ENCODE data around the gene FHIT. TPM values are rescaled to one million over a fixed set of nuclear protein-coding genes. Genes with fewer than 3 reads are reported as not detected.

Gene FHIT
- total RNA-seq, 2 experiments from 2014 or later = 86.0 to 90.6 TPM

GRCh38 chr3:60584250-60584649, 667.0 kb downstream of the FHIT start:
- ChIA-PET CTCF (no interaction called here), POLR2A (no interaction called here)
- Histone ChIP-seq H3K4me3 (ENCODE audit: low read length) (no peak overlapping the region), H3K9me3 (ENCODE audit: control insufficient read depth in 1 of 2, insufficient read depth in 1 of 2, low read length in 2 of 2) (no peaks in the 10 kb centered on the region), H3K27me3 (ENCODE audit: control insufficient read depth in 1 of 2, insufficient read depth in 2 of 2, low read length in 2 of 2) (no peaks in the 10 kb centered on the region), H3K4me1 (ENCODE audit: insufficient read depth, low read length) (no peaks in the 10 kb centered on the region), H3K36me3 (ENCODE audit: insufficient read depth, low read length) (no peaks in the 10 kb centered on the region), H3K27ac (ENCODE audit: low read depth in 1 of 2, low read length in 2 of 2) (no peak overlapping the region)
- no peak for TF ChIP-seq CTCF (IDR thresholded peaks at IDR 0.05)
- Mint-ChIP-seq H3K27me3 (no peaks in the 10 kb centered on the region), H3K36me3 (ENCODE audit: low read depth) (no peaks in the 10 kb centered on the region), H3K9me3 (no peaks in the 10 kb centered on the region), H3K4me1 (ENCODE audit: low read depth) (no peaks in the 10 kb centered on the region), H3K27ac (no peak overlapping the region), H3K4me3 (no peak overlapping the region)
- DNase-seq (no peak), ATAC-seq (ENCODE audit: poor library complexity) (no peak)
- intact Hi-C loops (cut with DNase I, micrococcal nuclease) = no loop called here

- no peaks in the 10 kb centered on the region for H3K27me3 ChIP-seq (ENCODE audit: control insufficient read depth in 1 of 2, insufficient read depth in 2 of 2, low read length in 2 of 2)
- Mint-ChIP-seq H3K27ac (no peak overlapping the region), H3K27me3 (no peaks in the 10 kb centered on the region), H3K4me3 (no peak overlapping the region), H3K9me3 (no peaks in the 10 kb centered on the region), H3K36me3 (ENCODE audit: low read depth) (no peaks in the 10 kb centered on the region), H3K4me1 (ENCODE audit: low read depth) (no peaks in the 10 kb centered on the region)
- ChIA-PET POLR2A (no interaction called here), CTCF (no interaction called here)
- no peaks in the 10 kb centered on the region for H3K4me1 ChIP-seq (ENCODE audit: insufficient read depth, low read length)
- no peaks in the 10 kb centered on the region for H3K36me3 ChIP-seq (ENCODE audit: insufficient read depth, low read length)
- H3K9me3 ChIP-seq (ENCODE audit: control insufficient read depth in 1 of 2, insufficient read depth in 1 of 2, low read length in 2 of 2) = no peaks in the 10 kb centered on the region
- no peak for TF ChIP-seq CTCF (IDR thresholded peaks at IDR 0.05)
- ATAC-seq (ENCODE audit: poor library complexity) (no peak), DNase-seq (no peak)
- intact Hi-C loops (cut with DNase I, micrococcal nuclease) = no loop called here
- no peak overlapping the region for H3K4me3 ChIP-seq (ENCODE audit: low read length)
- H3K27ac ChIP-seq (ENCODE audit: low read depth in 1 of 2, low read length in 2 of 2) = no peak overlapping the region
These were observed 669.0 kb downstream of the FHIT start for GRCh38 chr3:60582288-60582687.

- no peaks in the 10 kb centered on the region for H3K27me3 Mint-ChIP-seq
- Histone ChIP-seq H3K27ac (ENCODE audit: low read depth in 1 of 2, low read length in 2 of 2) (no peak overlapping the region), H3K9me3 (ENCODE audit: control insufficient read depth in 1 of 2, insufficient read depth in 1 of 2, low read length in 2 of 2) (no peaks in the 10 kb centered on the region), H3K4me3 (ENCODE audit: low read length) (no peak overlapping the region), H3K27me3 (ENCODE audit: control insufficient read depth in 1 of 2, insufficient read depth in 2 of 2, low read length in 2 of 2) (no peaks in the 10 kb centered on the region), H3K4me1 (ENCODE audit: insufficient read depth, low read length) (no peaks in the 10 kb centered on the region), H3K36me3 (ENCODE audit: insufficient read depth, low read length) (no peaks in the 10 kb centered on the region)
- no peak for DNase-seq
- no peaks in the 10 kb centered on the region for H3K9me3 Mint-ChIP-seq
- CTCF ChIA-PET = no interaction called here
- no peak for TF ChIP-seq CTCF (IDR thresholded peaks at IDR 0.05)
- H3K36me3 Mint-ChIP-seq (ENCODE audit: low read depth) = no peaks in the 10 kb centered on the region
- no peak for ATAC-seq (ENCODE audit: poor library complexity)
- H3K4me1 Mint-ChIP-seq (ENCODE audit: low read depth) = no peaks in the 10 kb centered on the region
- POLR2A ChIA-PET = no interaction called here
- no peak overlapping the region for H3K4me3 Mint-ChIP-seq
- intact Hi-C loops (cut with DNase I, micrococcal nuclease) = no loop called here
- no peak overlapping the region for H3K27ac Mint-ChIP-seq
These were observed 670.4 kb downstream of the FHIT start for GRCh38 chr3:60580809-60581208.

Data from CD4-positive, alpha-beta T cell (primary cell).